Panc1 (cell line): ENCODE results near the gene ASF1A. TPM values are rescaled to one million over a fixed set of nuclear protein-coding genes. Genes with fewer than 3 reads are reported as not detected.

Experiments used
- ATAC-seq: fragments of 200-7000 bp; cut with Tn5 transposase; 2 replicates; pipeline ENCODE4 v1.9.1; 2020; ENCODE audit warnings: mild to moderate bottlenecking, moderate library complexity
- BruUV-seq: library from RNA; stranded (reverse); fragments of 400-500 nt; replicated peaks from 2 replicates; lab custom pipeline; 2021; lab: Mats Ljungman, UMichigan
- CTCF ChIA-PET: fragments of 300-600 bp; sonication (Branson Sonifier 250); formaldehyde crosslinking; loops from one replicate; lab custom pipeline; 2022; ENCODE audit warnings: antibody characterized with exemption; lab: Charles Lee
- POLR2A ChIA-PET: fragments of 300-600 bp; sonication (Branson Sonifier 250); formaldehyde crosslinking; loops from one replicate; lab custom pipeline; 2022; ENCODE audit warnings: antibody characterized with exemption; lab: Charles Lee
- DNase-seq: peaks from one replicate; pipeline ENCODE4 v3.0.0-alpha.2; 2010; ENCODE audit warnings: low read depth, low spot score
- H3K27ac ChIP-seq: 2 replicates; pipeline ENCODE4 v1.5.1; 2011; ENCODE audit warnings: mild to moderate bottlenecking, low read length, inconsistent platforms
- H3K27me3 ChIP-seq: fragments of 200-500 bp; sonication (Bioruptor generic); 2 replicates; pipeline ENCODE4 v1.6.0; 2014; ENCODE audit warnings: low read length, inconsistent platforms; ENCODE audit not compliant: control insufficient read depth, insufficient read depth
- H3K36me3 ChIP-seq: fragments of 200-500 bp; sonication (Bioruptor generic); 2 replicates; pipeline ENCODE4 v1.5.1; 2014; ENCODE audit warnings: inconsistent platforms, mild to moderate bottlenecking, low read length, moderate library complexity; ENCODE audit not compliant: control insufficient read depth, insufficient read depth
- H3K4me1 ChIP-seq: 2 replicates; pipeline ENCODE4 v1.5.1; 2011; ENCODE audit warnings: inconsistent platforms, mild to moderate bottlenecking, low read length, moderate library complexity; ENCODE audit not compliant: control insufficient read depth, insufficient read depth
- H3K4me3 ChIP-seq, 2 experiments: 2 replicates each; pipeline ENCODE4 v1.5.1; 2011 to 2012; ENCODE audit warnings: low read depth in 2 of 2, low read length in 2 of 2, mild to moderate bottlenecking in 2 of 2, inconsistent platforms in 1 of 2, moderate library complexity in 1 of 2
- H3K9me3 ChIP-seq: fragments of 200-500 bp; sonication (Bioruptor generic); 2 replicates; pipeline ENCODE4 v1.5.1; 2014; ENCODE audit warnings: low read depth, mild to moderate bottlenecking, inconsistent platforms, low read length, moderate library complexity; ENCODE audit not compliant: control insufficient read depth, insufficient read depth
- CTCF ChIP-seq: fragments of 450-650 bp; IDR thresholded peaks from 2 replicates; pipeline ENCODE4 v1.5.1; 2017; ENCODE audit warnings: mild to moderate bottlenecking
- POLR2AphosphoS5 ChIP-seq: IDR thresholded peaks from 2 replicates; pipeline ENCODE4 v1.6.1; 2012; ENCODE audit warnings: mild to moderate bottlenecking, low read depth, low read length, moderate library complexity
- REST ChIP-seq, 2 experiments: IDR thresholded peaks; 2 replicates each; pipeline ENCODE4 v1.6.1; 2011 to 2012; ENCODE audit warnings: low read depth in 2 of 2, control low read depth in 1 of 2, low read length in 1 of 2, mild to moderate bottlenecking in 1 of 2, moderate library complexity in 1 of 2; ENCODE audit not compliant: insufficient read depth in 1 of 2
- SIN3A ChIP-seq: IDR thresholded peaks from 2 replicates; pipeline ENCODE4 v1.6.1; 2012; ENCODE audit warnings: low read depth, mild to moderate bottlenecking, low read length, moderate library complexity, borderline replicate concordance; ENCODE audit not compliant: insufficient read depth
- TCF7L2 ChIP-seq: IDR thresholded peaks from 2 replicates; pipeline ENCODE4 v1.6.1; 2011; ENCODE audit warnings: mild to moderate bottlenecking, low read depth, low read length, inconsistent platforms
- in situ Hi-C: cut with HindIII; loops from 2 replicates; pipeline ENCODE4 v1.10.0; 2016; ENCODE audit warnings: low sequenced_read_pairs, low pct_unique_long_range_greater_than_20kb
- intact Hi-C: fragments of 100-400 bp; cut with micrococcal nuclease; formaldehyde crosslinking; loops from one replicate; pipeline ENCODE4 v1.10.0; 2022; ENCODE audit not compliant: unreplicated experiment
- total RNA-seq: library from RNA; stranded (reverse); gene quantifications from one replicate; pipeline ENCODE4 v1.2.1, GENCODE V29; 2021; ENCODE audit not compliant: unreplicated experiment

Gene ASF1A
- total RNA-seq, 1 experiment from 2014 or later, result 28.5 TPM

GRCh38 chr6:118940770-118941169 lies 46.8 kb downstream of the ASF1A start:
- no peak for ATAC-seq
- H3K36me3 ChIP-seq, result no peaks in the 10 kb centered on the region

GRCh38 chr6:118945217-118945616 lies 51.3 kb downstream of the ASF1A start:
- ATAC-seq (no peak), DNase-seq (no peak)
- no TSS peak for BruUV-seq
- CTCF ChIA-PET, result no interaction called here
- POLR2A ChIA-PET, result no interaction called here
- H3K4me3 ChIP-seq, result no peak overlapping the region
- H3K27ac ChIP-seq, result no peak overlapping the region
- H3K4me1 ChIP-seq, result no peaks in the 10 kb centered on the region
- intact Hi-C loops (no loop called here), in situ Hi-C loops (no loop called here)
- no peaks in the 10 kb centered on the region for H3K27me3 ChIP-seq
- no peaks in the 10 kb centered on the region for H3K36me3 ChIP-seq
- no peak for TF ChIP-seq REST (IDR thresholded peaks at IDR 0.05; ENCODE audit: insufficient read depth in 1 of 2, low read depth in 2 of 2, low read length in 1 of 2)
- TF ChIP-seq CTCF, result no peak
- no peak for TF ChIP-seq POLR2AphosphoS5
- TF ChIP-seq TCF7L2, result no peak
- no peak for TF ChIP-seq SIN3A
- 0 out of 2 replicates have a peak, but pooled peaks cover 2% of the 10 kb centered on the region for H3K9me3 ChIP-seq

More at GRCh38 chr6:118940770-118941169, 46.8 kb downstream of the ASF1A start:
- Histone ChIP-seq H3K27ac (no peak overlapping the region), H3K4me1 (peaks cover 3% of the 10 kb centered on the region; the same call in 1 of the 2 replicates), H3K4me3 (no peak overlapping the region), H3K27me3 (no peaks in the 10 kb centered on the region), H3K9me3 (0 out of 2 replicates have a peak, but pooled peaks cover 2% of the 10 kb centered on the region)
- in situ Hi-C loops (no loop called here), intact Hi-C loops (no loop called here)
- DNase-seq, result no peak
- no TSS peak for BruUV-seq
- ChIA-PET POLR2A (no interaction called here), CTCF (no interaction called here)
- TF ChIP-seq CTCF (no peak), POLR2AphosphoS5 (no peak), SIN3A (no peak), REST (IDR thresholded peaks at IDR 0.05; ENCODE audit: insufficient read depth in 1 of 2, low read depth in 2 of 2, low read length in 1 of 2) (no peak), TCF7L2 (no peak)
